Endodermal cell (in vitro differentiated cells): ENCODE data around the gene NCK2. TPM values are rescaled to one million over a fixed set of nuclear protein-coding genes. Genes with fewer than 3 reads are reported as not detected.

Experiments
- DNase-seq: peaks from one replicate; pipeline ENCODE4 v3.0.0-alpha.2; 2017
- H3K27ac ChIP-seq: 2 replicates; pipeline ENCODE4 v1.5.1; 2013; ENCODE audit warnings: mild to moderate bottlenecking, low read depth, low read length, moderate library complexity
- H3K27me3 ChIP-seq: 2 replicates; pipeline ENCODE4 v1.6.1; 2013; ENCODE audit warnings: mild to moderate bottlenecking, low read length, moderate library complexity; ENCODE audit not compliant: insufficient read depth, control insufficient read depth, poor library complexity, severe bottlenecking
- H3K36me3 ChIP-seq: 2 replicates; pipeline ENCODE4 v1.7.0; 2013; ENCODE audit warnings: mild to moderate bottlenecking, low read length, moderate library complexity; ENCODE audit not compliant: control insufficient read depth, insufficient read depth
- H3K4me1 ChIP-seq: one replicate; pipeline ENCODE4 v1.7.0; 2013; ENCODE audit warnings: low read length; ENCODE audit not compliant: control insufficient read depth, insufficient read depth
- H3K4me3 ChIP-seq: 2 replicates; pipeline ENCODE4 v1.5.1; 2013; ENCODE audit warnings: mild to moderate bottlenecking, low read length, moderate library complexity
- H3K9ac ChIP-seq: 2 replicates; pipeline ENCODE4 v1.6.1; 2013; ENCODE audit warnings: mild to moderate bottlenecking, low read length, moderate library complexity; ENCODE audit not compliant: poor library complexity, severe bottlenecking; ENCODE audit errors: extremely low read depth
- H3K9me3 ChIP-seq: 2 replicates; pipeline ENCODE4 v1.6.1; 2013; ENCODE audit warnings: mild to moderate bottlenecking, low read length, moderate library complexity; ENCODE audit not compliant: control insufficient read depth
- H3K27ac Mint-ChIP-seq: 2 replicates; pipeline ENCODE4 v1.8.0; 2020; ENCODE audit warnings: mixed read lengths
- H3K27me3 Mint-ChIP-seq: 2 replicates; pipeline ENCODE4 v1.8.0; 2021; ENCODE audit warnings: mild to moderate bottlenecking, mixed read lengths; ENCODE audit not compliant: insufficient read depth
- H3K36me3 Mint-ChIP-seq: 2 replicates; pipeline ENCODE4 v1.8.0; 2020; ENCODE audit warnings: low read depth, mixed read lengths
- H3K4me1 Mint-ChIP-seq: 2 replicates; pipeline ENCODE4 v1.8.0; 2020; ENCODE audit warnings: mixed read lengths
- H3K4me3 Mint-ChIP-seq: 2 replicates; pipeline ENCODE4 v1.8.0; 2020; ENCODE audit warnings: mild to moderate bottlenecking, moderate library complexity, mixed read lengths
- H3K9me3 Mint-ChIP-seq: 2 replicates; pipeline ENCODE4 v1.8.0; 2020; ENCODE audit warnings: mild to moderate bottlenecking, mixed read lengths
- CTCF ChIP-seq: fragments of 200-600 bp; sonication (generic); conservative IDR thresholded peaks from 2 replicates; pipeline ENCODE4 v1.5.0; 2021; ENCODE audit warnings: antibody characterized with exemption, mild to moderate bottlenecking
- WGBS, 2 experiments: methylation state at CpG; one replicate each; pipeline versions ENCODE4 v1.1.5 to v1.1.7; 2013; ENCODE audit warnings: missing lambda C conversion rate in 2 of 2, mixed read lengths in 1 of 2; ENCODE audit not compliant: insufficient coverage in 1 of 2, insufficient read length in 1 of 2; 5-methylcytosine and 5-hydroxymethylcytosine counted together
- total RNA-seq, 2 donors: library from RNA; stranded (reverse); fragmentation: NEBNext Ultra II Directional in 1 of 2; extraction: Animal tissue kit (Norgen Biotek cat#: 25700) in 1 of 2; gene quantifications; 2 replicates in 1 of 2; 3 replicates in 1 of 2; pipeline ENCODE4 v1.2.1, GENCODE V29; 2021

NCK2 gene
- total RNA-seq, 2 donors from 2014 or later: 58.9 to 63.8 TPM

GRCh38 chr2:105736145-105736544 is 8.6 kb upstream of the NCK2 start:
- Mint-ChIP-seq H3K4me1 (no peaks in the 10 kb centered on the region), H3K27me3 (peaks cover 12% of the 10 kb centered on the region), H3K9me3 (no peaks in the 10 kb centered on the region), H3K4me3 (no peak overlapping the region), H3K27ac (no peak overlapping the region), H3K36me3 (no peaks in the 10 kb centered on the region)
- WGBS, 2 experiments: 64 to 77% methylated on average over 6 of the region's 6 CpGs
- H3K9ac ChIP-seq: no peak overlapping the region
- H3K27me3 ChIP-seq: no peaks in the 10 kb centered on the region
- no peaks in the 10 kb centered on the region for H3K4me1 ChIP-seq
- H3K9me3 ChIP-seq: no peaks in the 10 kb centered on the region
- no peak overlapping the region for H3K4me3 ChIP-seq
- peak; percentile 70 for TF ChIP-seq CTCF
- H3K36me3 ChIP-seq: no peaks in the 10 kb centered on the region
- DNase-seq: peak; percentile 60
- no peak overlapping the region for H3K27ac ChIP-seq

GRCh38 chr2:105737980-105738657 is 6.6 kb upstream of the NCK2 start:
- Histone ChIP-seq H3K27me3 (no peaks in the 10 kb centered on the region), H3K27ac (no peak overlapping the region), H3K9ac (no peak overlapping the region), H3K9me3 (peaks cover 6% of the 10 kb centered on the region), H3K36me3 (no peaks in the 10 kb centered on the region), H3K4me3 (no peak overlapping the region), H3K4me1 (no peaks in the 10 kb centered on the region)
- H3K4me1 Mint-ChIP-seq: no peaks in the 10 kb centered on the region
- peak; percentile 7 for DNase-seq
- no peak overlapping the region for H3K27ac Mint-ChIP-seq
- no peaks in the 10 kb centered on the region for H3K36me3 Mint-ChIP-seq
- H3K27me3 Mint-ChIP-seq: peaks cover 25% of the 10 kb centered on the region
- 92 to 100% methylated on average over 2 to 6 of the region's 6 CpGs for WGBS, 2 experiments
- no peak for TF ChIP-seq CTCF
- no peaks in the 10 kb centered on the region for H3K9me3 Mint-ChIP-seq
- no peak overlapping the region for H3K4me3 Mint-ChIP-seq

- H3K9ac ChIP-seq: no peak overlapping the region
- no peak overlapping the region for H3K27ac ChIP-seq
- H3K36me3 ChIP-seq: no peaks in the 10 kb centered on the region
- H3K4me3 Mint-ChIP-seq: no peak overlapping the region
- no peaks in the 10 kb centered on the region for H3K27me3 ChIP-seq
- peaks cover under 1% of the 10 kb centered on the region for H3K4me1 Mint-ChIP-seq
- H3K9me3 Mint-ChIP-seq: no peaks in the 10 kb centered on the region
- 90 to 91% methylated on average over 4 to 6 of the region's 6 CpGs for WGBS, 2 experiments
- H3K4me3 ChIP-seq: no peak overlapping the region
- no peak for TF ChIP-seq CTCF
- DNase-seq: no peak
- H3K36me3 Mint-ChIP-seq: no peaks in the 10 kb centered on the region
- H3K9me3 ChIP-seq: peaks cover 6% of the 10 kb centered on the region
- H3K4me1 ChIP-seq: no peaks in the 10 kb centered on the region
- H3K27ac Mint-ChIP-seq: no peak overlapping the region
- H3K27me3 Mint-ChIP-seq: peaks cover 25% of the 10 kb centered on the region
Measured at GRCh38 chr2:105738658-105739241, 6.0 kb upstream of the NCK2 start.
